Measurements from ENCODE around the gene SCMH1.

- TF ChIP-seq EP300 (conservative IDR thresholded peaks at IDR 0.05; ENCODE audit: poor library complexity, severe bottlenecking) (no peak), CTCF (IDR thresholded peaks at IDR 0.05; ENCODE audit: poor library complexity, severe bottlenecking) (no peak), MXI1 (conservative IDR thresholded peaks at IDR 0.05; ENCODE audit: poor library complexity, severe bottlenecking) (no peak), EZH2 (IDR thresholded peaks at IDR 0.05; ENCODE audit: borderline replicate concordance, insufficient read depth, low read length, poor library complexity, severe bottlenecking) (no peak), TAF1 (IDR thresholded peaks at IDR 0.05; ENCODE audit: low read depth) (no peak)
Measured at GRCh38 chr1:41110286-41110685, 131.8 kb downstream of the SCMH1 start.

Data from neural cell (in vitro differentiated cells).